SK-N-SH treated with all-trans-retinoic acid at 6 μM for 48 hours (cell line): Measurements from ENCODE around the gene RFX4.

Experiments
- ATAC-seq: fragments of 200-7000 bp; cut with Tn5 transposase; 3 replicates; pipeline ENCODE4 v1.9.1; 2020; ENCODE audit warnings: mild to moderate bottlenecking, moderate library complexity
- BACH2 ChIP-seq: fragments of 250-450 bp; sonication (Bioruptor Pico); IDR thresholded peaks from 2 replicates; pipeline ENCODE4 v1.9.0; 2021; ENCODE audit warnings: mild to moderate bottlenecking, borderline replicate concordance
- CREB5 ChIP-seq: fragments of 250-450 bp; sonication (Bioruptor Pico); IDR thresholded peaks from 2 replicates; pipeline ENCODE4 v1.5.1; 2020; ENCODE audit warnings: low read depth, mild to moderate bottlenecking, moderate library complexity
- ESRRG ChIP-seq: fragments of 250-450 bp; sonication (Bioruptor Pico); IDR thresholded peaks from 2 replicates; pipeline ENCODE4 v1.6.1; 2021; ENCODE audit warnings: mild to moderate bottlenecking
- GLIS3 ChIP-seq: fragments of 250-450 bp; sonication (Bioruptor Pico); IDR thresholded peaks from 2 replicates; pipeline ENCODE4 v1.5.0; 2020; ENCODE audit warnings: mild to moderate bottlenecking, moderate library complexity
- ISL1 ChIP-seq: fragments of 250-450 bp; sonication (Bioruptor Pico); IDR thresholded peaks from 2 replicates; pipeline ENCODE4 v2.1.2; 2022; ENCODE audit warnings: mild to moderate bottlenecking, moderate library complexity
- OSR1 ChIP-seq: fragments of 250-450 bp; sonication (Bioruptor Pico); IDR thresholded peaks from 2 replicates; pipeline ENCODE4 v1.8.0; 2022; ENCODE audit warnings: moderate library complexity, mild to moderate bottlenecking, inconsistent platforms
- PPARA ChIP-seq: fragments of 250-450 bp; sonication (Bioruptor Pico); IDR thresholded peaks from 2 replicates; pipeline ENCODE4 v1.5.0; 2020; ENCODE audit warnings: mild to moderate bottlenecking, borderline replicate concordance
- RARB ChIP-seq: fragments of 250-450 bp; sonication (Bioruptor Pico); IDR thresholded peaks from 2 replicates; pipeline ENCODE4 v1.8.0; 2021; ENCODE audit warnings: mild to moderate bottlenecking, moderate library complexity
- TCF4 ChIP-seq: fragments of 250-450 bp; sonication (Bioruptor Pico); IDR thresholded peaks from 2 replicates; pipeline ENCODE4 v1.8.0; 2021; ENCODE audit warnings: mild to moderate bottlenecking, moderate library complexity, borderline replicate concordance
- TOX ChIP-seq: fragments of 250-450 bp; sonication (Bioruptor Pico); IDR thresholded peaks from 2 replicates; pipeline ENCODE4 v1.8.0; 2021; ENCODE audit warnings: mild to moderate bottlenecking, moderate library complexity, borderline replicate concordance
- TSHZ2 ChIP-seq: fragments of 250-450 bp; sonication (Bioruptor Pico); IDR thresholded peaks from 2 replicates; pipeline ENCODE4 v1.5.0; 2020; ENCODE audit warnings: mild to moderate bottlenecking, moderate library complexity
- ZC3H10 ChIP-seq: fragments of 250-450 bp; sonication (Bioruptor Pico); IDR thresholded peaks from 2 replicates; pipeline ENCODE4 v1.5.1; 2021; ENCODE audit warnings: mild to moderate bottlenecking, moderate library complexity
- ZFP3 ChIP-seq: fragments of 250-450 bp; sonication (Bioruptor Pico); IDR thresholded peaks from 2 replicates; pipeline ENCODE4 v1.5.0; 2020; ENCODE audit warnings: mild to moderate bottlenecking, moderate library complexity
- ZFP30 ChIP-seq: fragments of 450-650 bp; formaldehyde crosslinking; IDR thresholded peaks from 2 replicates; pipeline ENCODE4 v1.5.0; 2022; ENCODE audit warnings: mild to moderate bottlenecking, moderate library complexity
- ZNF565 ChIP-seq: fragments of 450-650 bp; formaldehyde crosslinking; conservative IDR thresholded peaks from 2 replicates; pipeline ENCODE4 v1.5.0; 2020; ENCODE audit warnings: low read depth, mild to moderate bottlenecking, moderate library complexity
- ZNF70 ChIP-seq: fragments of 450-650 bp; formaldehyde crosslinking; IDR thresholded peaks from 2 replicates; pipeline ENCODE4 v1.5.0; 2020; ENCODE audit warnings: mild to moderate bottlenecking, moderate library complexity
- ZNF8 ChIP-seq: fragments of 450-650 bp; formaldehyde crosslinking; IDR thresholded peaks from 2 replicates; pipeline ENCODE4 v1.5.0; 2020; ENCODE audit warnings: mild to moderate bottlenecking, moderate library complexity
- TF ChIP-seq, protein P1 (sequence below): fragments of 250-450 bp; sonication (Bioruptor Pico); IDR thresholded peaks from 2 replicates; pipeline ENCODE4 v1.8.0; 2020; ENCODE audit warnings: mild to moderate bottlenecking, moderate library complexity, borderline replicate concordance
- TF ChIP-seq, protein P2 (sequence below): fragments of 250-450 bp; sonication (Bioruptor Pico); IDR thresholded peaks from 2 replicates; pipeline ENCODE4 v1.8.0; 2021; ENCODE audit warnings: low read depth, mild to moderate bottlenecking, moderate library complexity, borderline replicate concordance

RFX4 gene

GRCh38 chr12:106747973-106748436 lies 165.2 kb downstream of the RFX4 start:
- TF ChIP-seq TSHZ2 (CRISPR knock-in tag) = no peak
- TF ChIP-seq ZNF565 (CRISPR knock-in tag) = no peak
- no peak for TF ChIP-seq GLIS3 (CRISPR knock-in tag)
- TF ChIP-seq, protein P1, sequence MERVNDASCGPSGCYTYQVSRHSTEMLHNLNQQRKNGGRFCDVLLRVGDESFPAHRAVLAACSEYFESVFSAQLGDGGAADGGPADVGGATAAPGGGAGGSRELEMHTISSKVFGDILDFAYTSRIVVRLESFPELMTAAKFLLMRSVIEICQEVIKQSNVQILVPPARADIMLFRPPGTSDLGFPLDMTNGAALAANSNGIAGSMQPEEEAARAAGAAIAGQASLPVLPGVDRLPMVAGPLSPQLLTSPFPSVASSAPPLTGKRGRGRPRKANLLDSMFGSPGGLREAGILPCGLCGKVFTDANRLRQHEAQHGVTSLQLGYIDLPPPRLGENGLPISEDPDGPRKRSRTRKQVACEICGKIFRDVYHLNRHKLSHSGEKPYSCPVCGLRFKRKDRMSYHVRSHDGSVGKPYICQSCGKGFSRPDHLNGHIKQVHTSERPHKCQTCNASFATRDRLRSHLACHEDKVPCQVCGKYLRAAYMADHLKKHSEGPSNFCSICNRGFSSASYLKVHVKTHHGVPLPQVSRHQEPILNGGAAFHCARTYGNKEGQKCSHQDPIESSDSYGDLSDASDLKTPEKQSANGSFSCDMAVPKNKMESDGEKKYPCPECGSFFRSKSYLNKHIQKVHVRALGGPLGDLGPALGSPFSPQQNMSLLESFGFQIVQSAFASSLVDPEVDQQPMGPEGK (CRISPR knock-in tag) = no peak
- ATAC-seq = no peak

- TF ChIP-seq BACH2 (CRISPR knock-in tag) (no peak), CREB5 (CRISPR knock-in tag) (no peak), ZC3H10 (CRISPR knock-in tag) (no peak), ZNF70 (CRISPR knock-in tag) (no peak), RARB (no peak), ZNF565 (CRISPR knock-in tag) (no peak), TCF4 (CRISPR knock-in tag) (no peak)
- TF ChIP-seq, protein P2, sequence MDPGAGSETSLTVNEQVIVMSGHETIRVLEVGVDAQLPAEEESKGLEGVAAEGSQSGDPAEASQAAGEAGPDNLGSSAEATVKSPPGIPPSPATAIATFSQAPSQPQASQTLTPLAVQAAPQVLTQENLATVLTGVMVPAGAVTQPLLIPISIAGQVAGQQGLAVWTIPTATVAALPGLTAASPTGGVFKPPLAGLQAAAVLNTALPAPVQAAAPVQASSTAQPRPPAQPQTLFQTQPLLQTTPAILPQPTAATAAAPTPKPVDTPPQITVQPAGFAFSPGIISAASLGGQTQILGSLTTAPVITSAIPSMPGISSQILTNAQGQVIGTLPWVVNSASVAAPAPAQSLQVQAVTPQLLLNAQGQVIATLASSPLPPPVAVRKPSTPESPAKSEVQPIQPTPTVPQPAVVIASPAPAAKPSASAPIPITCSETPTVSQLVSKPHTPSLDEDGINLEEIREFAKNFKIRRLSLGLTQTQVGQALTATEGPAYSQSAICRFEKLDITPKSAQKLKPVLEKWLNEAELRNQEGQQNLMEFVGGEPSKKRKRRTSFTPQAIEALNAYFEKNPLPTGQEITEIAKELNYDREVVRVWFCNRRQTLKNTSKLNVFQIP = no peak
- ATAC-seq = no peak
These were observed 167.7 kb downstream of the RFX4 start for GRCh38 chr12:106750524-106750923.

DNA sequence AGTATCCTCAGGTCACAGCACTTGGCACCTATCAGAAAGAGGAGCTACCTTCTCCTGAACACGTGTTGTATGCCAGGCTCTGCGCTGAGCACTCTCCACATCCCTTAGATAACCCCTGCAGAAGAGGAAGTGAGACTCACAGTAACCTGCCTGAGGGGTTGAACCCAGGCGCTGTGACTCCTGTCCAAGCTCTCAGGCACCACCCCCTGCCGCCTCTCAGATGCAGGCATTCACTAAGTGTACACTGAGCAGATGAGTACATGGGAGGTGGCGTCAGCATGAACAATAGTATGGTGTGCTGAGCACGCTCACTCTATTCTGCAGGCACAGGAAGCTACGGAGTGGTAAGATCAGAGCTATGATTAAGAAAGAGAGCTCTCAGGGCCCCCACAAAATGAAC lies 170.7 kb downstream of the RFX4 start:
- TF ChIP-seq ISL1 (CRISPR knock-in tag) (no peak), ZFP3 (CRISPR knock-in tag) (no peak), PPARA (CRISPR knock-in tag) (no peak), ZNF8 (CRISPR knock-in tag) (no peak), RARB (no peak), ESRRG (CRISPR knock-in tag) (no peak), ZFP30 (CRISPR knock-in tag) (no peak), TCF4 (CRISPR knock-in tag) (no peak), TOX (CRISPR knock-in tag) (no peak), TSHZ2 (CRISPR knock-in tag) (no peak), ZNF70 (CRISPR knock-in tag) (no peak), OSR1 (no peak), BACH2 (CRISPR knock-in tag) (no peak), ZC3H10 (CRISPR knock-in tag) (no peak), CREB5 (CRISPR knock-in tag) (no peak), GLIS3 (CRISPR knock-in tag) (no peak)
- TF ChIP-seq, protein P2 = no peak
- TF ChIP-seq, protein P1 (CRISPR knock-in tag) = no peak
- ATAC-seq = no peak
